Astrocyte (in vitro differentiated cells and primary cell): ENCODE data around the gene AIP. TPM values are rescaled to one million over a fixed set of nuclear protein-coding genes. Genes with fewer than 3 reads are reported as not detected.

ENCODE experiments used
- DNase-seq: peaks from one replicate; pipeline ENCODE4 v3.0.0-alpha.2; 2010; ENCODE audit warnings: low read depth
- FAIRE-seq: peaks from 2 replicates; lab custom pipeline; 2011; peaks lifted over from hg19 to GRCh38; lab: Jason Lieb, UNC
- H2AFZ ChIP-seq: 2 replicates; pipeline ENCODE4 v1.6.0; 2012; ENCODE audit warnings: low read depth, low read length, inconsistent platforms
- H3K27ac ChIP-seq: 2 replicates; pipeline ENCODE4 v1.5.1; 2011; ENCODE audit warnings: low read depth, low read length, inconsistent platforms
- H3K27me3 ChIP-seq: 2 replicates; pipeline ENCODE4 v1.6.0; 2011; ENCODE audit warnings: low read length, inconsistent platforms; ENCODE audit not compliant: insufficient read depth
- H3K36me3 ChIP-seq: 2 replicates; pipeline ENCODE4 v1.5.1; 2011; ENCODE audit warnings: low read length, inconsistent platforms; ENCODE audit not compliant: insufficient read depth
- H3K4me1 ChIP-seq: 2 replicates; pipeline ENCODE4 v1.5.1; 2011; ENCODE audit warnings: low read length, inconsistent platforms; ENCODE audit not compliant: insufficient read depth
- H3K4me2 ChIP-seq: 2 replicates; pipeline ENCODE4 v1.6.0; 2012; ENCODE audit warnings: low read length, inconsistent platforms
- H3K4me3 ChIP-seq: 2 replicates; pipeline ENCODE4 v1.5.1; 2011; ENCODE audit warnings: low read depth, mild to moderate bottlenecking, low read length, inconsistent platforms; ENCODE audit not compliant: insufficient read depth
- H3K79me2 ChIP-seq: 2 replicates; pipeline ENCODE4 v1.6.0; 2012; ENCODE audit warnings: mild to moderate bottlenecking, low read length, inconsistent platforms; ENCODE audit not compliant: insufficient read depth
- H3K9ac ChIP-seq: 2 replicates; pipeline ENCODE4 v1.6.0; 2012; ENCODE audit warnings: mild to moderate bottlenecking, low read length, inconsistent platforms
- H3K9me3 ChIP-seq: 2 replicates; pipeline ENCODE4 v1.5.1; 2012; ENCODE audit warnings: low read depth, mild to moderate bottlenecking, low read length, inconsistent platforms; ENCODE audit not compliant: insufficient read depth
- H4K20me1 ChIP-seq: 2 replicates; pipeline ENCODE4 v1.6.0; 2012; ENCODE audit warnings: low read length, inconsistent platforms; ENCODE audit not compliant: insufficient read depth
- H3K27ac Mint-ChIP-seq: one replicate; pipeline ENCODE4 v1.8.0; 2021; ENCODE audit warnings: mild to moderate bottlenecking, mixed read lengths; ENCODE audit not compliant: unreplicated experiment
- H3K27me3 Mint-ChIP-seq: one replicate; pipeline ENCODE4 v1.8.0; 2021; ENCODE audit warnings: low read depth, mixed read lengths; ENCODE audit not compliant: unreplicated experiment
- H3K36me3 Mint-ChIP-seq: one replicate; pipeline ENCODE4 v1.8.0; 2021; ENCODE audit warnings: low read depth, mixed read lengths; ENCODE audit not compliant: unreplicated experiment
- H3K4me1 Mint-ChIP-seq: one replicate; pipeline ENCODE4 v1.8.0; 2021; ENCODE audit warnings: low read depth, mixed read lengths; ENCODE audit not compliant: unreplicated experiment
- H3K4me3 Mint-ChIP-seq: one replicate; pipeline ENCODE4 v1.8.0; 2021; ENCODE audit warnings: mild to moderate bottlenecking, moderate library complexity, mixed read lengths; ENCODE audit not compliant: unreplicated experiment
- H3K9me3 Mint-ChIP-seq: one replicate; pipeline ENCODE4 v1.8.0; 2021; ENCODE audit warnings: mild to moderate bottlenecking, mixed read lengths; ENCODE audit not compliant: unreplicated experiment
- EZH2 ChIP-seq: IDR thresholded peaks from 2 replicates; pipeline ENCODE4 v1.6.1; 2012; ENCODE audit warnings: mild to moderate bottlenecking, low read length, inconsistent platforms; ENCODE audit not compliant: insufficient read depth
- total RNA-seq: library from RNA; stranded (reverse); gene quantifications from 2 replicates; pipeline ENCODE4 v1.2.1, GENCODE V29; 2021
- TF ChIP-seq, protein P1 (sequence below): IDR thresholded peaks from 2 replicates; pipeline ENCODE4 v1.5.1; 2011; ENCODE audit warnings: low read depth, mild to moderate bottlenecking, inconsistent platforms, low read length, moderate library complexity; ENCODE audit not compliant: insufficient read depth

Gene AIP
- total RNA-seq, 1 donor from 2014 or later, result 43.6 TPM

DNA sequence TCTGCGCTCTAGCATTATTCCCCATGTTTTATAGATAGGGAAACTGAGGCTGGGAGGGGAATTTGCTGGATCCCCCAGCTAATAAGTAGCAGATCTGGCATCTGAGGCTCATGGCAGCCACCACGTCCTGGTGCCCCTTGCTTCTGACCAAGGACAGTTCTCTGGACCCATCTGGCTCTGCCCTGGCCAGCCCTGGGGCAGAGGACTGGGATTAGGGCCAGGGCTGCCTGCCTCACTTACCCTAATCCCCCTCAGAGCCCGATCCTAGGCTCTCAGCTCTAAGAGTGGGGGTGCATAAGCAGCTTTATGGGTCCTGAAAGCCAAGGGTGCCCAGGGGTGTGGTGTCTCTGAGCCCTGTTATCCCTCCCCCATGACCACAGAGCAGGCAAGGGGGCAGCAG is 27.8 kb upstream of the AIP start, which contains the start of gene CABP4:
Gene CABP4 (plus strand): TSS at position 301 of the 400 bp plus-strand sequence. CDS start 70 bp downstream, at position 371.
- no peak within 1 kb of the TSS for H2AFZ ChIP-seq
- H3K4me3 Mint-ChIP-seq, result no peak within 1 kb of the TSS

DNA sequence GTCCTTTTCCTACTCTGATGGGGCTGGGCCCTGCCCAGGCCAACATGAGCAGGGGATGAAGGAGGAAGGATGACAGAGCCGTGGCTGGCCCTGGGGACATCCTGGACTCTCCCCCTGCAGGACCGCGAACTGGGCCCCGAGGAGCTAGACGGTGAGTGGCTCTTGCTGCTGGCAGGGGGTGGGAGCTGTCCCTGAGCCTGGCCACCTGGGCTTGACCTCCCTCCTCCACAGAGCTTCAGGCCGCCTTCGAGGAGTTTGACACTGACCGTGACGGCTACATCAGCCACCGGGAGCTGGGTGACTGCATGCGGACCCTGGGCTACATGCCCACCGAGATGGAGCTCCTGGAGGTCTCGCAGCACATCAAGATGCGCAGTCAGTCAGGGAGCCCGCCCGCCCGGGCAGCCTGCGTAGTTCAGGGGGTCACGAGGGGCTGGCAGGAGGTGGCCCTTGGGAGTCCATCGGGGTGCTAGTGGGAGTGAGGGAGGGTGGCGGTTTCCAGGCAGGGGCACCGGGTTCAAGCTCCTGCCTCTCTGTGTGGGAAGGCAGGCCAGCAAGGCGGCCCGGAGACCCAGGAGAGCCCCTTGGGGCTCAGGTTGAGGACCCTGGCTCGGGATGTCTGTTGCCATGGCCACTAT is 26.6 kb upstream of the AIP start:
- DNase-seq (no peak), FAIRE-seq (no peak)
- Histone ChIP-seq H3K79me2 (no peaks in the 10 kb centered on the region), H3K36me3 (no peaks in the 10 kb centered on the region), H3K4me2 (no peak overlapping the region), H3K27me3 (peaks cover 1% of the 10 kb centered on the region), H2AFZ (no peak overlapping the region), H3K9me3 (no peaks in the 10 kb centered on the region), H3K4me3 (no peak overlapping the region), H3K9ac (no peak overlapping the region), H3K4me1 (no peaks in the 10 kb centered on the region), H3K27ac (no peak overlapping the region), H4K20me1 (no peaks in the 10 kb centered on the region)
- H3K4me1 Mint-ChIP-seq, result no peaks in the 10 kb centered on the region
- no peak overlapping the region for H3K27ac Mint-ChIP-seq
- no peaks in the 10 kb centered on the region for H3K9me3 Mint-ChIP-seq
- H3K4me3 Mint-ChIP-seq, result no peak overlapping the region
- no peak for TF ChIP-seq EZH2
- TF ChIP-seq, protein P1, sequence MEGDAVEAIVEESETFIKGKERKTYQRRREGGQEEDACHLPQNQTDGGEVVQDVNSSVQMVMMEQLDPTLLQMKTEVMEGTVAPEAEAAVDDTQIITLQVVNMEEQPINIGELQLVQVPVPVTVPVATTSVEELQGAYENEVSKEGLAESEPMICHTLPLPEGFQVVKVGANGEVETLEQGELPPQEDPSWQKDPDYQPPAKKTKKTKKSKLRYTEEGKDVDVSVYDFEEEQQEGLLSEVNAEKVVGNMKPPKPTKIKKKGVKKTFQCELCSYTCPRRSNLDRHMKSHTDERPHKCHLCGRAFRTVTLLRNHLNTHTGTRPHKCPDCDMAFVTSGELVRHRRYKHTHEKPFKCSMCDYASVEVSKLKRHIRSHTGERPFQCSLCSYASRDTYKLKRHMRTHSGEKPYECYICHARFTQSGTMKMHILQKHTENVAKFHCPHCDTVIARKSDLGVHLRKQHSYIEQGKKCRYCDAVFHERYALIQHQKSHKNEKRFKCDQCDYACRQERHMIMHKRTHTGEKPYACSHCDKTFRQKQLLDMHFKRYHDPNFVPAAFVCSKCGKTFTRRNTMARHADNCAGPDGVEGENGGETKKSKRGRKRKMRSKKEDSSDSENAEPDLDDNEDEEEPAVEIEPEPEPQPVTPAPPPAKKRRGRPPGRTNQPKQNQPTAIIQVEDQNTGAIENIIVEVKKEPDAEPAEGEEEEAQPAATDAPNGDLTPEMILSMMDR, result no peak
- H3K36me3 Mint-ChIP-seq, result peaks cover 3% of the 10 kb centered on the region
- H3K27me3 Mint-ChIP-seq, result peaks cover 13% of the 10 kb centered on the region

More for the DNA sequence above, 27.8 kb upstream of the AIP start, which contains the start of gene CABP4:
- Histone ChIP-seq H3K4me3 (no peak within 1 kb of the TSS), H3K4me2 (no peak within 1 kb of the TSS), H4K20me1 (no peaks in the 10 kb centered on the region), H3K4me1 (no peaks in the 10 kb centered on the region), H3K9ac (no peak within 1 kb of the TSS), H3K9me3 (no peaks in the 10 kb centered on the region), H3K27me3 (no peaks in the 10 kb centered on the region), H3K36me3 (no peaks in the 10 kb centered on the region), H3K27ac (no peak within 1 kb of the TSS), H3K79me2 (no peaks in the 10 kb centered on the region)
- Mint-ChIP-seq H3K27ac (no peak within 1 kb of the TSS), H3K4me1 (no peaks in the 10 kb centered on the region), H3K27me3 (peaks cover 13% of the 10 kb centered on the region), H3K36me3 (peaks cover 3% of the 10 kb centered on the region), H3K9me3 (no peaks in the 10 kb centered on the region)
- no peak for DNase-seq
- no peak for TF ChIP-seq EZH2
- TF ChIP-seq, protein P1, result no peak
- no peak for FAIRE-seq

DNA sequence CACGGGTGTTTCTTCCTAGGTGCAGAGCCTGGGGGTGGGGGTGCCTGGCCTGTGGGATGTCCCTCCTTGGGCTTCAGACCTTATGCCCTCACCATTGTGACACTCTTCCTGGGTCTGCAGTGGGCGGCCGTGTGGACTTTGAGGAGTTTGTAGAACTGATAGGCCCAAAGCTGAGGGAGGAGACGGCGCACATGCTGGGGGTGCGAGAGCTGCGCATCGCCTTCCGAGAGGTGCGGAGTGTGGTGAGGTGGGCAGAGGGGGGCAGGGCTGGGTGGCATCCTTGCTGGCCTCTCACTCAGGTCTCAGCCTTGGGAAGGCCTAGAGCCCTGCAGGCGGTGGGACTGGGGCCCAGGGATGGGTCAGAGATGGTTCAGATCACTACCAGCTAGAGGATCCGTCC is 25.4 kb upstream of the AIP start:
- H3K36me3 ChIP-seq, result no peaks in the 10 kb centered on the region
- no peaks in the 10 kb centered on the region for H4K20me1 ChIP-seq
- H2AFZ ChIP-seq, result no peak overlapping the region
- no peaks in the 10 kb centered on the region for H3K4me1 Mint-ChIP-seq
- H3K27ac Mint-ChIP-seq, result no peak overlapping the region
- no peak overlapping the region for H3K4me3 Mint-ChIP-seq
- H3K4me1 ChIP-seq, result no peaks in the 10 kb centered on the region
- H3K4me3 ChIP-seq, result no peak overlapping the region
- H3K36me3 Mint-ChIP-seq, result peaks cover 1% of the 10 kb centered on the region
- H3K27ac ChIP-seq, result no peak overlapping the region
- no peak for DNase-seq
- peaks cover 2% of the 10 kb centered on the region for H3K27me3 ChIP-seq
- H3K9me3 Mint-ChIP-seq, result no peaks in the 10 kb centered on the region
- no peak overlapping the region for H3K4me2 ChIP-seq
- H3K27me3 Mint-ChIP-seq, result peaks cover 10% of the 10 kb centered on the region
- TF ChIP-seq EZH2, result no peak
- H3K79me2 ChIP-seq, result no peaks in the 10 kb centered on the region
- H3K9ac ChIP-seq, result no peak overlapping the region
- H3K9me3 ChIP-seq, result no peaks in the 10 kb centered on the region
- no peak for FAIRE-seq
